NCI-H82 treated with DMSO at 0.1 percent for 48 hours (cell line): Measurements from ENCODE around the gene THRB.
"Not testable (repeated sequence)": the region's sequence is repeated elsewhere in the genome, so short reads cannot be mapped to it uniquely, and the experiment has no call there.

Experiments
- DNase-seq: peaks from one replicate; lab custom pipeline; 2025; ENCODE audit not compliant: unreplicated experiment; lab: John Stamatoyannopoulos, UW

The THRB gene

DNA sequence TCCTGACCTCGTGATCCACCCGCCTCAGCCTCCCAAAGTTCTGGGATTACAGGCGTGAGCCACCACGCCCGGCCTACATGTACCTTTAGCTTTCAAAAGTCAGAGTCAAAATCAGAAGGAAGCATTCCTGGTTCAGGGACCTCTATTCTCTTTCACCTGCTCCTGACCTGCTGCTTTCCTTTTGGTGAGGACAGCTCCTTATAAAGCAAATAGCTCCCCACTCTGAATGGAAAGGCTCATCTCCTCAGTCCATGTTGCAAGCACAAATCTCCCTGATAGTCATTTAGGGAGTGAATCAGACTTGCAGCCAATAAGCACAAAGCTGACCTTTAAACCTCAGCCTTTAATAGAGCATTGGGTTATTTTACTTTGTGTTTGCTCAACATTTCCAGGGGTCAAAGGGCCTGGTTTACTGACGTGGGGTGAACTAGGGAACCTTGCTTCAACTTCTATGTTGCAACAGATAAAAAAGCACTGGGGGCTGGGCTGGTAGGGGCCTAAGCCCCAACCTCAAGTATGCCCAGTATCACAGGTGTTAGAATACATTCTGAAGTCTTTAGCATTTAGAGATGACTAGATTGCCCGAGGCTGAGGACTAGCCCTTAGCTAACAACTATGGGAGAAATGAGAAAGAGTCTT lies 43.1 kb downstream of the THRB start:
- no peak for DNase-seq

DNA sequence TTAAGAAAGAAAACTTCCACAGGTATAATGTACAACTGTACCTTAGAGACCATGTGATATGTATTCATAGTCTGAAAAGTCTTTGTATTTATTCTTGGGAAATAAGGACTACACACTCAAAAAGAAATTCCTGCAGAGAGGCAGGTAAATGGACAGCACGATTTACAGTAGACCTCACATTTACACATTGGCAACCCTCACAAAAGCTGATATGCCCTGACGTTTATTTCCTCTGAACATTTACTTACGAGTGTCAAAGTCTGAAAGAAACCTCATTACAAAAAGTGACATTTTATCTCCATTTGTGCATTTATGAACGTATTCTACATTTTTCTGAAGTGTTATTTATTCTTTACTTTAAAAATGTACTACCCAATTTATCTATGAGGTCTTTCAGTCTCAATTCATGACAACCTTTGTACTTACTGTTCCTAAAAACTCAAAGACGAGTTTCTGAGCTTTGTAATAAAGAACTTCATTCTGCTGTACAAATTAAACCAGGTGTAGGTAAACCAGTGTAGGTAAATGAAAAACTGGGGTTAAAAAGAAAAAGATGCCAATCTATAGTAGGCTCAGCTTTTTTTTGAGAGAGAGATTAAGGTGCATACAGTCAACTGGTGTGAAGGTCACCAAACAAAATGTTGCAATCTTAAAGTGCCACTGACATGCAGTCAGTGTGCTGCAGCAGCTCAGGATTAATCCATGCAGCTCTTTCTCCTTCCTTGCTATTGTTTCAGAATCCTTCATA lies 44.3 kb downstream of the THRB start:
- no peak for DNase-seq

DNA sequence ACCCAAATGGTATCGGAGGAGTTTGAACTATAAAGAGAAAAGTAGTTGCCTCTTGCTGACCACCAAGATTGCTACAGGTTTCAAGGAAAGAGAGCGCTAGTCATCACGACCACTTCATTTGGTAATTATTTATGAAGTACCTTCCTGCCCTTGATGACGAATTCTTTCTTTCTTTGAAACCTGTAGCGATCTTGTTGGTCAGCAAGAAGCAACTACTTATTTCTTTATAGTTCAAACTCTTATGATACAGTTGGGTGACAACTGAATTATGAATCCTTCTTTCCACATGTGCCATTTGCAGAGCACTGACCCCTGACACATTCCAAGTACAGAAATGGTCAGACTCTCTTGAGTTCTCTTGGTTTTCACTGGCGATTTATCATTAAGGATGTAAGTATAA lies 46.8 kb downstream of the THRB start:
- no peak for DNase-seq

DNA sequence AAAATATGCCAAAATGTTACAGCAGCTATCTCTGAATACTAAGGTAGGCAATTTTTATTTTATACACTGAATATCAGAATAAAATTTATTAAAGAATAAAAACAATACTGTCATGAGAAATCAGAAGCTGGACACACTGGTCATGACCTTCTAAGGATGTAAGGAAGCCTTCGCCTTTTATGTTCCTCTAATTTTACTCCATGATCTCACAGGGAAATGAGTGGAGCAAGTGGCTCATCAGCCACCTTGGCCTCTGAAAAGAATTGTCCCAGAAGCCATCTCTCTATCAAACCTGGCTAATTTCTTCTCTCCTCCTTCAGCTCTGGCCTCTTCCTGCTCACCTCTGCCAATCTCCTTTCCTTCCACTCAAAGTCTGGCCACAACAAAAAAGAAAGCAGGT lies 48.6 kb downstream of the THRB start:
- DNase-seq, result no peak

DNA sequence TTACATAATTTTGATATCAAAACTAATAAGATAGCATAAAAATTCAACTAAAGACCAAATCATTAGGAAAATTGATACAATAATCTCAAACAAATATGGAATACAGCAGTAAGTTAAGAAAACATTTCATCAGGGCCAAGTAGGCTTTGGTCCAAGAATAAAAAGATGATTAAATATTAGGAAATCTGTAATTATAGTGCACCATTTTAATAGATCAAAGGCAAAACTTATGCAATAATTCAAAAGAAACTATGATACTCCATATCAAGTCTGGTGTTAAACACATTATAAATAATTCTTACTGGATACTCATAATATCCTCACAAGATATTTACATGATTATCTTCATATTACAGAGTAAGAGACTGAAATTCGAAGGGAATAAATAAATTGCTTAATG lies 51.2 kb downstream of the THRB start:
- DNase-seq, result no peak

DNA sequence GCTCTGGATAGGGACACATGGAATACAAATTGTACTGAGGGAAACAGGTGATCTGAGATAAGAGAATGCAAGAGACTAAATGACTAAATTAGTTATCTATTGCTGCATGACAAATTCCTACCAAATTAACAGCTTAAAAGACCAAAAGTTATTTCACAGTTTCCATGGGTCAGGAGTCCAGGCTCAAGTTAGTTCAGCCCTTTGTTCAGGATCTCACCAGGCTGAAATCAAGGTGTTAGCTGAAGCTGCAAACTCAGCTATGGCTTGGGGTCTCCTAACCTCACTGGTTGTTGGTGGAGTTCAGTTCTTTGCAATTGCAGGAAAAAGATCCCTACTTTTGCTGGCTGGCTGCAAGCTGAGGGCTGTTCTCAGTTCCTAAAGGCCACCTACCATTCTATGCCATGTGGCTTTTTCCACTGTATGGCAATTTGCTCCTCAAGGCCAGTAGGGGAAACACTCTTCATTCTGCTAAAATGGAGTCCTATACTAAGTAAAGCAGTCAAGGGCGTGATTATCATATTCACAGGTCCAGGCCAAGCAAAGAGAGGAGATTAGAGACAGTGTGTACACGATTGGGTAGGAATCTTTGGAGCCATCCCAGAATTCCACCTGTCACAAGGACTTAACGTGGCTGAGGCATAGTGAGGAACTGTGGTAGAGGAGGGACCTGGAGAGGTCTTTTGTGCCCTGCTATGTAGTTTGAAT lies 53.7 kb downstream of the THRB start:
- DNase-seq, result no peak

DNA sequence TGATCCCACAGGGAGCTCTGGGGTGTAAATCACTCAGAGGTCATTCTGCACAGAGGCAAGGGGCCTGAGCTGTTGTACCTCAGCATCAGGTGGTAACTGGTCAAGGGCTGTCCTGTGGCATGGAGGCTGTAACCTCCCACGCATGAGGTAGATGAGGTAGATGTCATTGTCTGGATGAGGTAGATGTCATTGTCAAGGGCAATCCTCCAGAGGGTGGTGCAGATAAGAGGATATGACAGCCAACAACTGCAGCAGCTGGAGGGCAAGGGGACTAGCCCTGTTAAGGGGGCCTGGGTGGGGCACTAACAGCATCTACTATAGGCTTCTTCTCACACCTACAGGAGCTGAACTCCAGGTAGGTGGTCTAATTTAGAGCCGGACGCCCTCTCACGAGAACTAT lies 55.6 kb downstream of the THRB start:
- DNase-seq, result no peak

DNA sequence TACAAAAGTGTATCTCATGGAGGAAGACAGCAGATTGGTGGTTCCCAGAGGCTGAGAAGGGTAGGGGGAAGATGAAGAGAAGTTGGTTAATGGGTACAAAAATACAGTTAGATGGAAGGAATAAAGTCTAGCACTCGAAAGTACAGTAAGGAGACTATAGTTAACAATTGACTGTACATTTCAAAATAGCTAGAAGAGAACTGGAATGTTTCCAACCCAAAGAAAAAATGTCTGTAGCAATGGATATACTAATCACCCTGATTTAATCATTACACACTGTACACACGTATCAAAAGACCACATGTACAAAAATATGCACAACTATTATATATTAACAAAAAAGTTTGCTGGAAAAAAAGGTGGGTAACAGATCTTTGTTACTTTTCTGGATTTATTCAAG lies 57.3 kb downstream of the THRB start:
- no peak for DNase-seq

DNA sequence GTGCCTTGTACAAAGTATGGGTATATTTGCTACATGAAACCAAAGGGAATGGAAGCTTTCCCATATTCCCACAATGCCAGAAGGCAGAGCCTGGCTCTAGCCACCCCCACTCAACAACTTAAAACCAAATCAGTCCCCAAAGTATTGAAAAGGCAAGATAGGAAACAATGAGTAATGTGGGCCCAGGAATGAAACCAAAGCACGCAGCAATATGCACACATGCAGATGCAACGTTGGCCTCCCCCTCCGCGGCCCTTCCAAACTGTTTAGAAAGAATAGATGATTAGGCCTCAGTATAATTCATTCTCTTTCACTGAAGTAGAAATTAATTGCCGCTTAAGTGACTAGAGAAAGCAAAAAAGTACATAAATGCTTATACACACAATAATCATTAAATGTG lies 59.1 kb downstream of the THRB start:
- DNase-seq, result no peak

DNA sequence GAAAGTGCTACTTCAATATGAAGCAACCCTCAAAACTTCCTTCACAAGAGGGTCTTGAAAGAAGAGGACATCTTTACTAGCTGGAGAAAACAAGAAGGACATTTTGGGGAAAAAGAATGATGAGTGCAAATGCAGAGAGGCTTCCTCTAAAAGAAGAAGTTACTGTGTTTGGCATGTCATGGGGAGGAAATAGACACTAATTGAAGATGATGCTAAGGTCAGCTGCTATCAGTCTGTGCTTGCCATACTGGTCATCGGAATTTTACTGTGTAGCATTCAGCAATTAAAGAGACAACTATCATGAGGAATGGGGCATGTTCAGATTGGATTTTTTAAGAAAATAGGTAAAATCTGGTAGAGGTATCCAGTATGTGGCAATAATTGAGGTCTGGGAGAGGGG lies 60.0 kb downstream of the THRB start:
- no peak for DNase-seq

DNA sequence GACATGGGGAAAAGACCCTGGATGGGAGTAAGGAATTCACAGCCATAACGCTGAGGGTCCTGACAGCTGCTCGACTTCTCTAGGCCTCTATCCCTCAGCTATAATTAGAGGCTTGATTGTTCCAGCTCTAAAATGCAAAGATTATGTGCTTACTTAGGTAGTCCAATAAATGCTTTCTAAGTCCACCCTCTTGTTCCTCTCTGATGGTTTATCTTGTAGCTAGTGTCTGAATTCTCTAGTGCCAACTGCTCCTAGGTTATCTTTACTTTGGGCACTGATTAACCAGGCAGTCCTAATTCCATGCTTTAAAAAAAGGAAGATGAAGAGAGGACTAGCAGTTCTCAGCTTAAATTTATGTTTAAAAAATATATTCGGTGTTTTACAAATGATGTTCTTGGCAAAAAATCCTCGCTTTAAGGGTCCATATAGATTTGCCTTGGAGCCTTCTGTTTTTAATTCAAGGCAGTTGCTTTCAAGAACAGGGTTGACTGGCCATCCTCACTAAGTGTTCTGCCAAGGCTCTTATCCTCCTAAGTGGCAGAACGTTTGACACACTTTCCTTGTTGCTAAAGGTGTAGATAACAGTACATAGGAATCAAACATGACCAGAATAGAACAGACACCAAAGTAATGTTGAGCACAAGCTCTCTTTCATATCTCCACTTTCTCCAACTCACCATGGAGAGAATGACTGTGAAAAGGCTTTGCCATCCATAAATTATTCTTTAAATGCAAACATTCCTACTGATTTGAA lies 60.6 kb downstream of the THRB start:
- peak; percentile 80 for DNase-seq

DNA sequence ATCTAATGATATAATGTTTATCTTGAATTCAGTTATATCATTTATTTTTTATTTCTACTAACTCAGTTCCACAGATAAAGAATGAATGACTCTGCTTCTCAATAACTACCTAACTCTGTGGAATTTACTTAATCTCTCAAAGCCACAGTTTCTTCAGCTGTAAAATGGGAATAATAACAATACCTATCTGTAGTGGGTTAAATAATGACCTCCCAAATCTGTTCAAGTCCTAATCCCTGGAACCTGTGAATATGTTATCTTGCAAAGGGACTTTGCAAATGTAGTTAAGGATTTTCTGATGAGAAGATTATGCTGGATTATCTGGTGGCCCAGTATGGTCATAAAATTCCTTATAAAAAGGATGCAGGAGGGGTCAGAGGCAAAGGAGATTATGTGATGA lies 61.7 kb downstream of the THRB start:
- peak; percentile 79 for DNase-seq

DNA sequence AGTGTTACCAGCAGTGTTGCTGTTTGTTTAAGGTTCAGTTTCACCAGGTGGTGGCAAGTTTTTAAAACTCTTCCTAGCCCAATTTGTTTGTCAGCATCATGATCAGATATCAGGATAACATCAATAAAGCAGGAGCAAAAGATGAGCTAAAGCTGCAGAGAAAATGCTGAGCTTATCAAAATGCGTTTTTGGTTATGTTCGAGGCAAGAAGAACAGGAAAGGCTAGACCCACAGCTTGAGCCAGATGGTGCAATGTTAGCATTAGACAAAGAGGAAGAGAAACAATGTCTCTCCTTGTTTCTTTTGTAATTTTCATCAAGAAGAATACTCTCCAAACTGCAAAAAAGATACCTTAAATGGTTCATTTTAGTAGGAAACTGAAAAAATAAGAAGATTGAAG lies 66.2 kb downstream of the THRB start:
- no peak for DNase-seq

DNA sequence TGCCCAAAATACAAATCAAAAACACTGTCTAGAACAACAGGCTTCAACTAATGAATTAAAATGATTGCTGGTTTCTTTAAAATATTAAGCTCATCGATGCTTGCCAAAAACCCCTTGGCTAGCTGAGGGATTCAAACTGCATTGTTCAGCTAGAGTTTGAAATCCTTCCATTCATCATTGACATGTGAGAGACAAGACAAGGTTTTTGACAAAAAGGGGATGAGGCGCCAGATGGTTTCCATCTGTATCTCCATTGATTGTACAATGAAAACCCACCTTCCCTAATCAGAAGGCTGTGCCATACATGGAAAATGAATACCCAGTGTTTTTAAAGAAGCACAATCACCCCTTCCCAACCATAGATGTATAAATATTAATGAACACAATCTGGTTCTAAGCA lies 67.8 kb downstream of the THRB start:
- DNase-seq, result no peak

DNA sequence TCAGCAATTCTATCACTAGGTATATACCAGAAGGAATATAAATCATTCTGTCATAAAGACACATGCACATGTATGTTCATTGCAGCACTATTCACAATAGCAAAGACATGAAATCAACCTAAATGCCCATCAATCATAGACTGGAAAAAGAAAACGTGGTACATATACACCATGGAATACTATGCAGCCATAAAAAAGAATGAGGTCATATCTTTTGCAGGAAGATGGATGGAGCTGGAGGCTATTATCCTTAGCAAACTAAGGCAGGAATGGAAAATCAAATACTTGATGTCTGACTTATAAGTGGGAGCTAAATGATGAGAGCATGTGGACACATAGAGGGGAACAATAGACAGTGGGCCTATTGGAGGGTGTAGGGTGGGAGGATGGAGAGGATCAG lies 73.8 kb downstream of the THRB start:
- not testable (repeated sequence) for DNase-seq

DNA sequence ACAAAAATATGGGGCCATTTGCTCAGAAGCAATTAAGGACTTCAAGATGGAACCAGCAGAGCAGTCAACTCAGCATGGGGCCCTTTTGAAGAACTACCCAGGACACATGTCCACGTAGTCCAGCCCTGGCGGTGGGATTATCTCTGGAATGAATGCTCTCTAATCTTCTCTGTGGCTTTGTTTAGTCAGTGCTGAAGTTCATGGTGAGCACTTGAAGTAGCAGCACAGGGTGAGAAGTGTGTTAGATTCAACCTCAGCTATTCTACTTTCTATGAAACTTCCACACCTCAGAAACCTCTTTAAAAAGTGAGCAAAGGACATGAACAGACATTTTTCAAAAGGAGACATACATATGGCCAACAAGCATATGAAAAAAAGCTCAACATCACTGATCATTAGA lies 74.4 kb downstream of the THRB start:
- DNase-seq, result peak; percentile 4

DNA sequence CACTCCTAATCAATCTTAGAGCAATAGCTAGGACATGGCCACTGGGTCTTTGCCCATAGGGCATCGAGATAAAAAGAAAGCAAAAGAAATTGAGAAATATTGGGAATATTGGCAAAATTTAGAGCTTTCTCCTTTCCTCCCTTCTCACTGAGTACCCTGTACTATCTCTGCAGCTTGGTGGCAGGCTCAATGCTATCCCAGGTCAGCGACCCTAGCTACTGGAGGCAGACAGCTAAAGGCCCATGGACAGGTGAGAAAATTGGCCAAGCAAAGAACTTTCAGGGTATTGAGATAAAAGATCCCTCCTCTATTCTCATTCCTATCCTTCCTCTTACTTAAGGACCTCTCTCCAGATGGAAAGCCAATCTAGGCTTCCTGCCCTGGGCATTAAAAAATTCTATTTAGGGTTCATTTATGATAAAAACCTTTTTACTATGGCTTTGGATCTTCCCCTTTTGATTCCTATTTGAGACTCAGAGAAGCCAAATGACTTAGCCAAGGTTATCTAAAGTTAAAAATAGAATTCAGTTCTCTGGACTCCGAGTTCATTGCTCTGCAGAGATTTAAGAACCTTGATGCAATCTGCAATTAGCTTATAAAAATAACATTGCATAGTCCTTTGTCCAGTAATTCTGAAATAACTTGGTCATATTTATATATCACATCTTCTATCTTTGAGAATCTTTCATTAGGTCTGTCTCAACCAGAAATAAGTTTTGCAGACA lies 75.4 kb downstream of the THRB start:
- DNase-seq, result no peak

DNA sequence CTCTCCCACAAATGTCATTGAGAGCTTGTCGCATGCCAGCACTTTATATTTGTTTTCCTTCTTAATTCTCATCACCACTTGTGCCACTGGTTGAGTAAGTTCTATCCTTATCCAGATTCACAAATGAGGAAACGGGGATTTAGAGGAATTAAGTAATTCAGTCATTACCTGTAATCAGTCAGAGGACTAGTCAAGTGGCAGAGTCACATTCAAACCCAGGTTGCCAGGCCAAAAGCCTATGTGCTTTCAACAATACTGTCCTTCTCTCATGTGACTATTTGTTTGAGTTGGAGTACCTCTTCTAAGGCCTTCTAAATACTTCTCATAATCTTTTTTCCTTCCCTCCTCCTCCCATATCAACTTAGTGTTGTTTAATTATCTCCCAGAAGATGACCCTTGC lies 76.9 kb downstream of the THRB start:
- DNase-seq, result no peak

DNA sequence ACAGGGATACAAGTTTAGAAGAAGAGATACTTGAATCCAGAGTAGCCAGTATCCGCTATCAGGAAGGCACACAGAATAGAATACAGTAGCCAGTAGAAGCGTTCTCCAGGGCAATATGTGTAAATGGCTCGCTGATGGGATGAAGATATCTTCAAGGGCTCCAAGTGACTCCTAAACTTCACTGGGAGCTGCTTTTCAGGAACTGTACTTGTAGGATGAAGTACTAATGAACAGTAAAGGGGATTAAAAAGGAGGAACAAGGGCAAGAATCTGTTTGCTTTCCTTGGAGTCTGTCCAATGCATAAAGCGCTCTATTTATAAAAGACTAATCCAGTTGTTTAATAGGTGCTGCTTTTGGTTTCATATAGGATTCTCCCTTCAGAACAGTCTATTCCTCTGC lies 78.4 kb downstream of the THRB start:
- DNase-seq, result peak; percentile 38

DNA sequence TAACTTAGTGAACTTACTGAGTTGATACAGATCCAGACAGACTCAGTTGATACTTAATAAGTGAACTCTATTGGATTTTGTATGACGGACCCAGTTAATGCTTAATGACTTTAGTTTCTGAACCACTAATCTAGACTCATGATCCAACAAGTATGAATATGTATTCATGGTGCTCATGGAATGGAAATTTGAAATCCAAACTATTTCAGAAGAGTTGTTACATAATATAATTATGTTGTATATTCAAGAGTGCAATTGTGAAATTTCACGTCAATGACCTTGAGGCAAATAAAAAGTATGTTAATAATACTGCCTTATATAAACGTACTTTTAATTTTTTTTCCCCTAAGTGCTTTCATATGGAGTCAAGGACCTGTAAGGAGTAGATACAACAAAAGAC lies 78.8 kb downstream of the THRB start:
- DNase-seq, result no peak

DNA sequence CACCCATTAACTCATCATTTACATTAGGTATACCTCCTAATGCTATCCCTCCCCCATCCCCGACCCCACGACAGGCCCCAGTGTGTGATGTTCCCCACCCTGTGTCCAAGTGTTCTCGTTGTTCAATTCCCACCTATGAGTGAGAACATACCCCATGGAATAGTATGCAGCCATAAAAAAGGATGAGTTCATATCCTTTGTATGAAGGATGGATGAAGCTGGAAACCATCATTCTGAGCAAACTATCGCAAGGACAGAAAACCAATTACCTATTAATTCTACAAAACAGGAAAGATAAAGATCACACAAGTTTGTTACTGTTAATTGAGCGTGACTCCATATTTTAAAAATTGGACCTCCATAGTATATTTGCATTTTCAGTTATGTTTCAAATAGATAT lies 81.0 kb downstream of the THRB start:
- DNase-seq, result not testable (repeated sequence)
